Bronchus fibroblast of lung (primary cell): ENCODE measurements around the gene FHIP1B. TPM values are rescaled to one million over a fixed set of nuclear protein-coding genes. Genes with fewer than 3 reads are reported as not detected.

Experiments used
- total RNA-seq: library from RNA; depleted of rRNA; stranded (reverse); fragments of >200 nt; gene quantifications from 2 replicates; pipeline ENCODE4 v1.2.3, GENCODE V29; 2015

FHIP1B gene
- total RNA-seq = 9.4 and 10.7 TPM in 2 replicates

DNA sequence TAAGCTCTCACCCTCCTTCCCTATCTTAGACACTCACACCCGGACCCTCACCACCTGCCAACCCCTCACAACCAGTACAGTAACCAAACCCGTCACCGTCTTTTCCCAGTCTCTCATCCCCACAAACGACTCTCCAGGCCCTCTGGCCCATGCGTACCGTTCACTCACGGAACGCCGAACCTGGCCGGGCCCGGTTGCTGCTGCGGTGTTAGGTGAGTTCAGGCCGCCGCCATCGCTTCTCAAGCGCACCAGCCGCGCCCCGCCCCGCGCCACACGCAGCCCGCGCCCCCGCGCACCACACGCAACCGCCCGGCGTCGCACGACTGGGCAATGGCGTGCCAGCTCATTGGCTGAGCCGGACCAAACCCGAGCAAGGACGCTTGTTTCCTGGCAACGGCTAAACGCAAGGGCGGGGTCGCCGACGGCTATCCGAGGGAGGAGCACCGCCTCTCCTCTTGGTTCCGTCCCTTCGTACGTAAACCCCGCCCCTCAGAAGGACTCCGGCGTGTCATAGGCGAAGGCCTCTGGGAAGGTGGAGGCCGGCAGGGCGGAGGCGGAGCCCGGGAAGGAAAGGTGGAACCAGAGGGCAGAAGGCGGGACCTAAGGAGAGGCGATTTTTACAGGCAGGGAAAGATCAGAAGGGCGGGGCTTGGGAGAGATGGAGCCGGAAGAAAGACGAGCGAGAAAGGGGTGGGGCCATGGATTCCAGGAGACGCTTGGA, at the start of gene FHIP1B:
Gene FHIP1B, minus strand, starts transcription at position 250 of the 721 bp plus-strand sequence. CDS start 10,120 bp downstream, outside the sequence.

DNA sequence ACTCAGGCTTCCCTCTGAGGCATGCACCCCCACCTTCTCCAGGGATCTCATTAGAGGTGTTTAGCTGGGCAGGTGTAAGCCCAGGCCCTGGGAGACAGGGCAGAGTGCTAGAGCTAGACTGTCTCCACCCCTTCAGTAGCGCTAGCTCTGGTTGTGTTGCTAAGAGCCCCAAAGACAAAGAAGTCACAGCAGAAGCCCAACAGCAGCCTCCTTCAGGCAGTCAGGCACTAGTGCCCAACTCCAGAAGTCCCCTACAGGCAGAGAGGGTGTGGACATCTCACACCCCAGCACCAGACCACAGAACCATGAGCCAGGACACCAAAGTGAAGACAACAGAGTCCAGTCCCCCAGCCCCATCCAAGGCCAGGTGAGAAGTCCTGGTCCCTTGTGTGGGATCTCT, 4.5 kb upstream of the FHIP1B start, which contains the start of gene CNGA4:
Gene CNGA4, plus strand, starts transcription at position 188 of the 400 bp plus-strand sequence. Its CDS starts 118 bp downstream, at position 306.

DNA sequence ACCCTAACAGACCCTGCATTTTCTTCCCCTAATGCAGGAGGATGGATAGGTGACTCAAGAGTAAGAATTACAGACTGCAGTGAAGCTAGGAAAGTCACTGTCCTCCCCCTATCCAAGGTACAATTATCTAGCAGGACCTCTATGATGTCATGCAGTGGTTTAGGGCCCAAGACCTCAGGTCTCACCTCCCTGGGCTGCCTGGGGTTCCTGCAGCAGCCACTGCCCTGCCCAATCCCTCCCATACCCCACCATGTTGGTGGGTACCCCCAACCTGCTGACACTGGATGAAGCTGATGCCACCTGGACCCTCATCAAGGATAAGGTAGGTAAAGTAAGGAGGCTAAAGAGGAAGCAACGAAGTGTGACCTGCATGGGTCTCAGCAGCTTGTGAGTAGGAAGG, 29.1 kb downstream of the FHIP1B start, which contains the start of gene C11orf42:
Gene C11orf42, plus strand, starts transcription at position 192 of the 400 bp plus-strand sequence. Its CDS starts 59 bp downstream, at position 251.

DNA sequence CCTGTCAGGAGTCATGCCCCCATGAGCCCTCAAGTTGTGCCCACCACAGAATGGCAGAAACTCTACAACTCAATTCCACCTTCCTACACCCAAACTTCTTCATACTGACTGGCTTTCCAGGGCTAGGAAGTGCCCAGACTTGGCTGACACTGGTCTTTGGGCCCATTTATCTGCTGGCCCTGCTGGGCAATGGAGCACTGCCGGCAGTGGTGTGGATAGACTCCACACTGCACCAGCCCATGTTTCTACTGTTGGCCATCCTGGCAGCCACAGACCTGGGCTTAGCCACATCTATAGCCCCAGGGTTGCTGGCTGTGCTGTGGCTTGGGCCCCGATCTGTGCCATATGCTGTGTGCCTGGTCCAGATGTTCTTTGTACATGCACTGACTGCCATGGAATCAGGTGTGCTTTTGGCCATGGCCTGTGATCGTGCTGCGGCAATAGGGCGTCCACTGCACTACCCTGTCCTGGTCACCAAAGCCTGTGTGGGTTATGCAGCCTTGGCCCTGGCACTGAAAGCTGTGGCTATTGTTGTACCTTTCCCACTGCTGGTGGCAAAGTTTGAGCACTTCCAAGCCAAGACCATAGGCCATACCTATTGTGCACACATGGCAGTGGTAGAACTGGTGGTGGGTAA, 35.1 kb downstream of the FHIP1B start, which contains the start of gene OR52W1:
Gene OR52W1, plus strand, starts transcription at position 51 of the 637 bp plus-strand sequence. Its CDS starts 0 bp downstream, at position 51.

DNA sequence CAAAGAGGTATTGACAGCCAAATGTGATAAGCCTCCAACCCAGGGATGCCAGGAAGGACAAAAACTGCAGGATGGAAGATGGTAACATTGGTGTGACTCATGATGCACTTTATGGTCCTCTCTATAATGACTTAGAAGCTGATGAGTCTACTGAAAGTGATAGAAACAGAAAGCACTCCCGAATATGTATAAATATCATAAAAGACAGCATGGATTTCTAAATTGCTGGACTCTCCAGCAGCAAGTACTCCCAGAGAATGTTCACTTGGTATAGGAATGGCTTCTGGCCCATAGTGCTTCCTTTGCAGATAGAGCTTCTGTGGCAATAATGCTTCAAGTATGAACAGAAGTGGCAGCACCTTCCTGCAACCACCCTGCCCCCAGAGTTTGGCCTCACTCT, 64.2 kb downstream of the FHIP1B start, which contains the start of gene OR52B2:
Gene OR52B2, minus strand, starts transcription at position 101 of the 400 bp plus-strand sequence. Its CDS starts 0 bp downstream, at position 101.

Other genes with a start within 250 kb of the FHIP1B start
- not detected in 2 replicates for gene OR52L1, start 247.7 kb downstream of the FHIP1B start, total RNA-seq
- gene OR56A4, start 227.7 kb downstream of the FHIP1B start, total RNA-seq = not detected in 2 replicates
- not detected in 2 replicates for gene OR56A1, start 203.9 kb downstream of the FHIP1B start, total RNA-seq
- gene OR56B4, start 127.0 kb downstream of the FHIP1B start, total RNA-seq = not detected in 2 replicates
- gene OR52B2, start 64.3 kb downstream of the FHIP1B start, total RNA-seq = not detected in 2 replicates
- gene OR52W1, start 35.4 kb downstream of the FHIP1B start, total RNA-seq = not detected in 2 replicates
- gene C11orf42, start 29.1 kb downstream of the FHIP1B start, total RNA-seq = not detected in 2 replicates
- not detected in 2 replicates for gene CNGA4, start 4.5 kb upstream of the FHIP1B start, total RNA-seq
- not detected in 2 replicates for gene CCKBR, start 25.2 kb upstream of the FHIP1B start, total RNA-seq
- 338 and 354 TPM in 2 replicates for gene CAVIN3, start 85.9 kb upstream of the FHIP1B start, total RNA-seq
- 47.6 and 53.0 TPM in 2 replicates for gene SMPD1, start 155.8 kb upstream of the FHIP1B start, total RNA-seq
- 41.0 and 42.2 TPM in 2 replicates for gene APBB1, start 184.5 kb upstream of the FHIP1B start, total RNA-seq
- gene HPX, start 206.4 kb upstream of the FHIP1B start, total RNA-seq = 0.45 and 0.50 TPM in 2 replicates
- gene TRIM3, start 239.3 kb upstream of the FHIP1B start, total RNA-seq = 17.1 and 18.0 TPM in 2 replicates
- 52.3 and 56.9 TPM in 2 replicates for gene ARFIP2, start 246.7 kb upstream of the FHIP1B start, total RNA-seq
- 36.1 and 54.7 TPM in 2 replicates for gene TIMM10B, start 246.9 kb upstream of the FHIP1B start, total RNA-seq